Spleen (tissue), 7 donors: ENCODE measurements around the gene PRPSAP1.

ENCODE experiments used
- CTCF ChIP-seq, 11 experiments: fragments of 200-600 bp in 7 of 11; fragments of 450-650 bp in 4 of 11; sonication (generic) in 4 of 11; IDR thresholded peaks in 8 of 11; conservative IDR thresholded peaks in 3 of 11; 1 replicate in 7 of 11; 2 replicates in 4 of 11; pipeline versions ENCODE4 v1.4.0 to v1.8.0; 2016 to 2021; ENCODE audit warnings: antibody characterized with exemption in 11 of 11, inconsistent platforms in 4 of 11, mild to moderate bottlenecking in 1 of 11
- POLR2A ChIP-seq, 3 donors: fragments of 450-650 bp; IDR thresholded peaks; one replicate each; pipeline ENCODE4 v1.5.1; 2017; ENCODE audit warnings: antibody characterized with exemption in 3 of 3, mild to moderate bottlenecking in 1 of 3
- donor health status: DM: no; HTN: no; CAD: no; lungs with moderate emphysema.
- donor health status: DM: no; HTN: no; CAD: no.
- donor health status: DM: no; HTN: no; CAD: no.

GRCh38 chr17:76351526-76352071 lies 2.1 kb downstream of the PRPSAP1 start:
- TF ChIP-seq CTCF (IDR thresholded peaks at IDR 0.05 in 8 of 11, conservative IDR thresholded peaks at IDR 0.05 in 3 of 11) (no peak), POLR2A (IDR thresholded peaks at IDR 0.05) (no peak)
